HG02973 (cell line): ENCODE measurements around the gene TKT.

Experiments used
- ATAC-seq: cut with Tn5 transposase; IDR thresholded peaks from one replicate; pipeline ENCODE4 v1.9.1; 2021; ENCODE audit warnings: moderate library complexity; ENCODE audit not compliant: unreplicated experiment

The TKT gene

GRCh38 chr3:53240989-53241972, 14.5 kb downstream of the TKT start:
- no peak for ATAC-seq

GRCh38 chr3:53239800-53240199, 16.0 kb downstream of the TKT start:
- no peak for ATAC-seq

GRCh38 chr3:53238886-53239285, 16.9 kb downstream of the TKT start:
- no peak for ATAC-seq

GRCh38 chr3:53238051-53238850, 17.6 kb downstream of the TKT start:
- no peak for ATAC-seq

- no peak for ATAC-seq
Observed at GRCh38 chr3:53236112-53236841, 19.5 kb downstream of the TKT start.

GRCh38 chr3:53235545-53235944, 20.3 kb downstream of the TKT start:
- no peak for ATAC-seq

GRCh38 chr3:53234841-53235232, 21.0 kb downstream of the TKT start:
- ATAC-seq, result no peak

- ATAC-seq, result no peak
Observed at GRCh38 chr3:53234130-53234840, 21.5 kb downstream of the TKT start.

GRCh38 chr3:53232641-53233377, 23.0 kb downstream of the TKT start:
- ATAC-seq, result no peak

- ATAC-seq, result no peak
Observed at GRCh38 chr3:53231532-53232511, 24.0 kb downstream of the TKT start.

GRCh38 chr3:53230789-53231188, 25.0 kb downstream of the TKT start:
- ATAC-seq, result no peak

GRCh38 chr3:53230041-53230621, 25.7 kb downstream of the TKT start:
- no peak for ATAC-seq

- no peak for ATAC-seq
Observed at GRCh38 chr3:53229606-53230005, 26.2 kb downstream of the TKT start.

GRCh38 chr3:53229171-53229570, 26.7 kb downstream of the TKT start:
- no peak for ATAC-seq

- no peak for ATAC-seq
Observed at GRCh38 chr3:53227993-53228885, 27.6 kb downstream of the TKT start.

GRCh38 chr3:53226841-53227407, 28.9 kb downstream of the TKT start:
- ATAC-seq, result no peak
